Measurements from ENCODE around the gene SMIM14. TPM values are rescaled to one million over a fixed set of nuclear protein-coding genes. Genes with fewer than 3 reads are reported as not detected.

The SMIM14 gene
- total RNA-seq, 1 experiment from 2014 or later, result 64.1 TPM

DNA sequence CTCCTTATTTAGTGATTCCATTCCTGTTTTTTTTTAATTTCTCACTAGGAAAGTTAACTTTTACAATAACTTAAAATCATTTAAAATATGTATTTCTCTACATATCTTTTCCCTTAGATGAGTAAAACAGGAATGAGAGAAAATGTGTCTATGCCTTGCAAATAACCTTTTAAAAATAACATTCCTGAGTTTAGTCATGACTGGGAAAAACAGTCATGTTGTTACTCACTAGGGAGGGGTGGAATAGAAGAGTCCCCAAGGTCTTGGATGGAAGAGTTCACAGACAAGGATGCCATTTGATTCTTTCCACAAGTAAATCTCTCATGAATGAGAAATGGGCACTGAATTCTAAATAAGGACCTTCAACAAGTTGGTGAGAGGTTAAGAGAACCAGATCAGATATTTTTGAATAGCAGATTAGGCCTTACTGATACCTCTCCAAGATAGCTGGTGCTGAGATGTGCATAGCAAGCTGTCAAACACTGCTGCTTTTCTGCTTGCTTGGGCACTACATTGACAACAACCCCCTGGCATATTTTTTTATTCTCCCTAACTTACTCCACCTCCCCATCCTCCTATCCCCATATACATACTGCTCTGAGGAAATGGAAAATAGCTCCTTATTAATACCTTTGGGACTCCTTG, 136.5 kb downstream of the SMIM14 start:
- DNase-seq (ENCODE audit: low spot score), result no peak

- DNase-seq (ENCODE audit: low spot score), result no peak
Measured at GRCh38 chr4:39498727-39499020, 140.0 kb downstream of the SMIM14 start.

- no peak for DNase-seq (ENCODE audit: low spot score)
Measured at GRCh38 chr4:39497909-39498726, 140.5 kb downstream of the SMIM14 start.

Other genes starting within 250 kb of the SMIM14 start
- not detected in 2 replicates for gene KLB, start 231.9 kb downstream of the SMIM14 start, total RNA-seq (2014; rRNA removed; shearing (Covaris generic))
- 4,508 and 5,734 TPM in 2 replicates for gene RPL9, start 179.9 kb downstream of the SMIM14 start, total RNA-seq (2014; rRNA removed; shearing (Covaris generic))
- gene LIAS, start 179.8 kb downstream of the SMIM14 start, total RNA-seq (2014; rRNA removed; shearing (Covaris generic)), result 13.6 and 16.6 TPM in 2 replicates
- 118 and 170 TPM in 2 replicates for gene UGDH, start 111.4 kb downstream of the SMIM14 start, total RNA-seq (2014; rRNA removed; shearing (Covaris generic))
- 16.8 and 25.7 TPM in 2 replicates for gene UBE2K, start 59.3 kb upstream of the SMIM14 start, total RNA-seq (2014; rRNA removed; shearing (Covaris generic))